GM19438 (cell line): ENCODE measurements around the gene KBTBD4.
"Not testable (repeated sequence)": the region's sequence is repeated elsewhere in the genome, so short reads cannot be mapped to it uniquely, and the experiment has no call there.

Experiments used
- ATAC-seq: cut with Tn5 transposase; IDR thresholded peaks from one replicate; pipeline ENCODE4 v1.9.1; 2021; ENCODE audit warnings: low read depth; ENCODE audit not compliant: unreplicated experiment

Gene KBTBD4

DNA sequence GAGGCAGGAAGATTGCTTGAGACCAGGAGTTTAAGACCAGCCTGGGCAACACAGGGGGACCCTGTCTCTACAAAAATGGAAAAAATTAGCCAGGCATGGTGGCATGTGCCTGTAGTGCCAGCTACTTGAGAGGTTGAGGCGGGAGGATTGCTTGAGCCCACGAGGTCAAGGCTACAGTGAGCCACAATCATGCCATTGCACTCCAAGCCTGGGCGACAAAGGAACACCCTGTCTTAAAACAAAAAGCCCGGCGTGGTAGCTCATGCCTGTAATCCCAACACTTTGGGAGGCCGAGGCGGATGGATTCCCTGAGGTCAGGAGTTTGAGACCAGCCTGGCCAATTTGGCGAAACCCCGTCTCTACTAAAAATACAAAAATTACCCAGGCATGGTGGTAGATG lies 48.0 kb downstream of the KBTBD4 start:
- not testable (repeated sequence) for ATAC-seq

DNA sequence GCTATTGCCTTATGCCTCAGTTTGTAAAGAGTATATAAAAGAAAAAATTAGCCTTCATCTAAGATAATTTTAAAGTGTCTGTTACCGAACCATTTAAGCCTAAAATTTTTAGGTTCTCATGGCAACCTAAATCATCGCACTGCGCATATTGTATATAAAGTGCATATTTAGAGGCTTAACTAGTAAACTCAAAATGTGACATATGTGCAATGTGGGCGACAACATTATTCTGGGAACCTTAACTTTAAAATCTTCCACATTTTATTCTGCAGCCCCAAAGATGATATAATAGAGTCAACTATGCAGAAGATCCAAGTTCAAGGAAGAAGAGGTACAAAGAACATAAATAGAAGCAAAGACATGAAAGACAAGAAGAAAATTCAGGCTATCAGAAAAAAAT lies 48.8 kb downstream of the KBTBD4 start:
- no peak for ATAC-seq

DNA sequence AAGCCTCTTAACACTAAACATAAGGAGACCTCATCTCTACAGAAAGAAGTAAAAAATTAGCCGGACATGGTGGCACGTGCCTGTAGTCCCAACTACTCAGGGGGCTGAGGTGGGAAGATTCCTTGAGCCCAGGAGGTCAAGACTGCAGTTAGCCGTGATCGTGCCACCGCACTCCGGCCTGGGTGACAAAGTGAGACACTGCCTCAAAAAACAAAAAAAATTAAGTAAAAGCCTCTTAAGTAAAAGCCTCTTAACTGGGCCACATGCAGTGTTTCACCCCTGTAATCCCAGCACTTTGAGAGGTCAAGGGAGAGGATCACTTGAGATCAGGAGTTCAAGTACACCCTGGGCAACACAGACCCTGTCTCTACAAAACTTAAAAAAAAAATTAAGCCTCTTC lies 51.6 kb downstream of the KBTBD4 start:
- no peak for ATAC-seq

DNA sequence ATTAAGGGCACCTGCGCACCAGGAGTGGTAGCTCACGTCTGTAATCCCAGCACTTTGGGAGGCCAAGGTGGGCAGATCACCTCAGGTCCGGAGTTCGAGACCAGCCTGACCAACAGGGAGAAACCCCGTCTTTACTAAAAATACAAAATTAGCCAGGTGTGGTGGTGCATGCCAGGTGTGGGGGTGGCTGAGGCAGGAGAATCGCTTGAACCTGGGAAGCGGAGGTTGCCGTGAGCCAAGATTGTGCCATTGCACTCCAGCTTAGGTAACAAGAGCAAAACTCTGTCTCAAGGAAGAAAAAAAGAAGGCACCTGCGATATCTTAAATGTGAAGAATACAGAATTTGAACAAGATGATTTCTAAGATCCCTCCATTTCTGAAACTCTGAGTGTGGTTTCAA lies 52.7 kb downstream of the KBTBD4 start:
- not testable (repeated sequence) for ATAC-seq

DNA sequence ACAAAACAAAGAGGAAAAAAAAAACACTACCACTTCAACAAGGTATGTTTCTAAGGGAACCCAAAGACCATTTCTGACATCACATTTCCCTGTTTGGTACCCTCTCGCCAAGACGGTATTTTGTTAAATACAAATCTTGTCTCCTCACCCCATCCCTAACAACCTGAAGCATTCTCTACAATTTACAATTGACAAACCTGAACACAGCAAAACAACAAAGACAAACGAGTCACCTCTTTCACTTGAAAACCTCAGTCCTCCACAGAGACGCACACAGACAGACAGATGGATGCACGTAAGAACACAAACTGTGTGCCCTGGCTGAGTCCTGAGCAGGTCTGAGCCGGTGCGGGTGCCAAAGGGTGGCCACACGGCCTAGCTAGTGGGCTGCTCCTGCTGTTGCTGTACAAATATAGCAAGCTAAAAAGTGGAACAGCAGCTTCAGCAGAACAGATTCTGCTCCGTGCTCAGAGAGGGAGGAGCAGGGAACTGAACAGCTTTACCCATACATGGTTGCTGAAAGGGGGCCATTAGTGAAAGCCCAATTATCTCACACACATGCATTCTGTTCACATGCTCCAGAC lies 54.4 kb downstream of the KBTBD4 start:
- no peak for ATAC-seq

DNA sequence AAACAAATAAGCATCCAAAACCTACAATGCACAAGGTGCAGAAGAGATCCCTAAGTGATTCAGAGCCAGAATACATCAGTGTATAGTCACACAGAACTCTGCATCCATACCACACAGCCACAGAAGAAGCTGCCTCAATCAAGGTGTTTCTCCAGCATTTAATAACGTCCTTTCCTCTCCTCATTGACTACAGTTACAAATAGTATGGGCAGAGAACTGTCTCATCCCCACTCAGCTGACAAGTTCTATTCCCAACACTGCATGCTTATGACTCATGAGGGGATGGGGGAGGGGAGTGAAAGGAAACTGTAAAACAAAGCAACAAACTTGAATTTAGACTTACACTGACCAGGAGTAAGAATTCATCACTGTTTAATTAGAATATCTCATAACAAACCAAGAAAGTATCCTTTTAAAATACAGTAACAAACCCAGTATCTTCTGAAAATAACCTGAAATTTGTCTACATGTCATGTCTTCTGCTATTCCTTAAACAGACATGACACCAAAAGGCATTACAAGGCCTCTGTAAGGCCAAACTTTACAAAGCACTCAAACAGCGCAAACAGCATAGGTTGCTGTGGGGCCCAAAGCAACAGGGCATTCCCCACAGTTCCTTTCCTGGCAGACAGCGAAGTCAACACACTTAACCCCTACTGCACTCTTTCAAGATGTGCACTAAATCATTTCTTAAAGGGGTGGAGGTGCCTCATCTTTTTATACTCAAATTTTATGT lies 55.1 kb downstream of the KBTBD4 start:
- ATAC-seq: no peak
